GM21737 (cell line): ENCODE data around the gene GPR78.
"Not testable (repeated sequence)": the region's sequence is repeated elsewhere in the genome, so short reads cannot be mapped to it uniquely, and the experiment has no call there.

Experiments used
- ATAC-seq: cut with Tn5 transposase; IDR thresholded peaks from one replicate; pipeline ENCODE4 v1.9.1; 2021; ENCODE audit warnings: mild to moderate bottlenecking, moderate library complexity; ENCODE audit not compliant: unreplicated experiment

GPR78 gene

DNA sequence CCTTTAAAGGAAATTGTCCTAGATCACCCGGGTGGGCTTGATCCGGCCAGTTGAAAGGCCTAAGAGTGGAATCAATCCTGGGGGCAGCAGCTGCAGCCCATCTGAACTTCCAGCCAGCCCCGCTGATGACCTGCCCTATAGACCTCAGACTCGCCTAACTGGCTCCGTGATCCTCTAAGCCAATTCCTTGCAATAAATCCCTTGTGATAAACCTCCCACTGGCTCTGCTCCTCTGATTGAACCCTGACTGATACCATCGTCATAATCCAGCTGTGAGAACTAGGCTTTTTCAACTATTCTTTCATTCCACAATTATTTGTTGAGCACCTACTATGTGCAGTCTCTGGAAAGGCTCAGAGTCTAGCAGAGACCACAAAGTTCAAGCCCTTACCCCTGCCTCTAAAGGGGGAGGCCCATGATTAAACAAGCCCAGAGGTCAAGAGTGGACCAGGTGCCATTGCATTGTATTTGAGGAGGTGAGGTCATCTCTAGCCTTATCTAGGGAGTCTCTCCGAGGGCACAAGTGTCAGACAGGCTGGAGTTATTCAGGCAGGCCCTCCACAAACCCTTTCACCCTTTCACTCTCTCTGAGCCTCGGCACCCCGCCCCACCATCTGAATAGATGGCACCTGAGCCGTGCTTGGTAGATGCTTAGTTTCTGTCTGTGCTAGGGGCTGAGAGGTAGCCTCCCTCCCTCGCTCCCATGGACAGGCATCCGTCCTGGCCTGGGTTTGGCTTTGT lies 20.5 kb upstream of the GPR78 start:
- no peak for ATAC-seq

DNA sequence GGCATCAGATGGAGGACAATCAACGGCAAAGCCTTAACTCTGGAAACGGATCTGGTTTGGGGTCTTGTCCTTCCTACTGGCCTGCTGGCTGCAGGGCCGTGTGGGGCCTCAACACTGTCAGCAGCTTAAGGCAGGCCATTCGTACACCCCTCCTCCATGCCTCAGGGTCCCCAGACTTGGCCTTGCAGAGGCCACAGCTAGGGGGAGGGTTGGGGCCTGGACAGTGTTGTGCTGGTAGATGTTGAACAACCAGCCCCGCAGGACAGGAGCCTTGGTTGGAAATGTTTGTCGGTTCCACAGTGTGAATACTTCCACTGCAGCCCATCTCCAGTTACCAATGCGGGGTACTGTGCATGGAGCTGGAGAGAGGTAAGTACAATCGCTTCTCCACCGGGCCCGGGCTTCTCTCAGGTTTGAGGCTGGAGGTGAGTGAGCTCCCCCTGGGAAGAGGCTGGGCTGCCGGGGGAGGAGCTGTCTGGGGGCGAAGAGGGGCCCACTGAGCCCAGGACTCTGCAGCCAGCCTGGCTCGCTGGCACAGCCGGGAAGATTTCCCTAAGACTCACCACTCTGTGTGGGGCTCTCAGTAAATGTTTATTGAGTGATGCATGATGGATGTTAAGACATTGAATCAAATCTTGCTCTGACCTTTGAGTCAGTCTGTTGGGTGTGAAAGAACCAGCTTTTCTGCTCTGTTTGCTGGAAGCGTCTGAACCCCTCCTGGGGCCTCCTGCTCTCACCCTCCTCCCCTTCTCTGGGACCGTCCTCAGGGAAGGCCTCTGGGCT lies 19.7 kb upstream of the GPR78 start:
- ATAC-seq: no peak

DNA sequence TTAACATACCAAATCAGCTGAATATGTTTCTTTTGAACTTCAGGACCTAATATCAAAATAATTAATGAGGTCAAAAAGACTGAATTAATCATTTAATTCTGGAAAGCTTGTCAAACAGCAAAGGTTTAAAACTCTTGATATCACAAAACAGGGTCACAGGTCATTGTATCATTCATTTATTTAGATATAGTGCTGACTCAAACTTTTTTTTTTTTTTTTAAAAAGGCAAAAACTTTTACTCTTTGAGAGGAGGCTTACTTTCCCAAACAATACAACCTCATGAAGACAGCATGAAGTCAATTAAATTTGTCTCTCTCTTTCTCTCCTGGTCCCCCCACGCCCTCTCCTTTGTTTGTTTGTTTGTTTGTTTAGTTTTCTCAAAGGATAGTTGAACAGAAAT lies 15.6 kb upstream of the GPR78 start:
- no peak for ATAC-seq

DNA sequence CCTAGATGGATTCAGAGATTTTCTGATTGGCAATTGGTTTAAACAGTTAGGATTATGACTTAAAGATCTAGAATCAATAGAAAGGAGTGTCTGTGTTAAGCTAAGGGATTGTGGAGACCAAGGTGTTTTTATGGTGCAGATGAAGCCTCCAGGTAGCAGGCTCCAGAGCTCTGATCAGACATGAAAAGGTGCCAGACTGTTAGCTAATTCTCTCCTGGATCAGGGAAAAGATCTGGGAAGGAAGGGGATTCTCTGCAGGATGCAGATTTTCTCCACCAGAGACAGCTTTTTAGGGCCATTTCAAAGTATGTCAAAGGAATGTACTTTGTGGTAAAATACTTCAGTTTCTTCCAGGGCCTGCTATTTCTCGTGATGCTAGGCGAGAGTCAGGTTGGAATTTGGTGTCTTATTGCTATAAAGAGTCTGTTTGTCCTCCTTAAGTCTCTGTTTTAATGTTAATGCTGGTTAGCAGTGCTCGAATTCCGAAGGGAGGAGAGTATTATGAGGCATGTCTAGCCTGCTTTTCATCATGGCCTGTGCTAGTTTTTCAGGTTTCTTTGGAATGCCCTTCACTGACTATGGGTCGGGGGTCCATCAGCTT lies 12.0 kb upstream of the GPR78 start:
- no peak for ATAC-seq

DNA sequence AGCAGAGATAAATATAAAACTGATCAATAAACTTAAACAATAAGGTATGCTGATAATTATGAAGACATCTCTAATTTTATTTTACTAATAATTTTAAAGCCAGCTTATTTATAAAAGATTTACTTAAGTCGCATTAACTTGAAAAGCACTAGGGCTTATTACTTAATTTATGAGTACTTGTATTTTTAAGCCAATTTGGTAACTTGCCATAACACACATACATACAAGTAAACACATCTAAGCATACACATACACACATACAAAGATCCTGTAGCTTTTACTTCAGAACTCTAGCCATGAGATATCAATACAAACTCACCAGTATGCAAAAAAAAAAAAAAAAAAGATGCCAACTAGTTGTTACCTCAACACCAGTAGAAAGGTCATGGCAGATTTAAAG lies 10.0 kb upstream of the GPR78 start:
- ATAC-seq: no peak

DNA sequence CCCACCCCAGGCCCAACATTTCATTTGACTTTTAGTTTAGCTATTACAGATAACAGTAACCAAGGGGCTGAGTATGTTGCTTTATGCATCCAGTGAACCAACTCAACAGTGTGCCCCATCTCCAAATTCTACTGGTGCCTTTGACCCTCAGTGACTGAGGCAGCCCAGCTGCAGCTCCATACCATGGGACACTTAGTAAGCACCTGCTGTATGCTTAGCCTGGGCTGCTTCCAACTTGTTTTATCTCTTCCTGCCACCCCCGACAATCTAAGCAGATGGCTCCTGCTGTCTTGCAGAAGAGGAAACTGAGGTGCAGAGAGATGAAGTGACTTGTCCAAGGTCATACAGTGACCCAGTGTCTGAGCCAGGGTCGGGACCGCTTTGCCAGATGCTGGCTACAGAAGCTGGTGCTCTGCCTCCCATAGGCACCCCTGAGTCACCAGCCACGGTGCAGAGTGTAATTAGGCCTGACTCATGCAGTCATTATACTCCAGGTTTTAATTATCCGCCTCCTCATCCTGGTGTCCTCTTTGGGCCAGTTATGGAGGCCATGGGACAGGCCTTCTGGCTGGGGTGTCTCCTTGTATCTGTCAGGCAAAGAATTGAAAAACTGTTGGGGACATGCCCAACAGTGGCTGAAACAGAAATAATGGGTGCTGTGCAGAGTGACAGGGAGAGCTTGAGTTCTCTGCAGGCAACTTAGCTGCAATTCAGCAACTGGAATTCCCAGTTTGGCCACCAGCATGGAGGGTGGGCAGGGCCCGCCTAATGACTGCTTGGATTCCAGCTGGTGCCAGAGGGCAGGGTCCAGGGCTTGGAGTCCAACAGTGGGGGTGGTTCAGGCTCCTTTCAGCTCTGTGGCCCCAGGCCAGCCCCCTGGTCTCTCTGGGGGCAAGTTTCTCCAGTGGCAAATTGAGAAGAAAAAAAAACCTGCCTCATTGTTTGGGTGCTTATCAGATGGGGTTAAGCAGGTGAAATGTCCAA lies 8.2 kb upstream of the GPR78 start:
- ATAC-seq: no peak

DNA sequence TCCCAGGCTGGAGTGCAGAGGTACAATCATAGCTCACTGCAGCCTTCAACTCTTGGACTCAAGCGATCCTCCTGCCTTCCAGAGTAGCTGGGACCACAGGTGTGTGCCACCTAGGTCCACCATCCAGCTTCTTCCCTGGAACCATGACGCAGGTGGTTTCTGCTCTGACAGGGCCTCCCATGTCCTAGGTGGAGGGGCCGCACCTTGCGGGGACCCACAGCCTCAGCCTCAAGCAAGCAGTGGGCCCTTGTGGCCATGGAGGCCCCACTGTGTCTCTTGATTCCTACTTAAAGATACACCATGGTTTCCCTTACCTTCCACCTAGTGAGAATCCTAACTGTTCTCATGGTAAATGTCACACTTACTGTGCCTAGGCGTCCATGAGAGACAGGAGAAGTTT lies 6.9 kb upstream of the GPR78 start:
- no peak for ATAC-seq

DNA sequence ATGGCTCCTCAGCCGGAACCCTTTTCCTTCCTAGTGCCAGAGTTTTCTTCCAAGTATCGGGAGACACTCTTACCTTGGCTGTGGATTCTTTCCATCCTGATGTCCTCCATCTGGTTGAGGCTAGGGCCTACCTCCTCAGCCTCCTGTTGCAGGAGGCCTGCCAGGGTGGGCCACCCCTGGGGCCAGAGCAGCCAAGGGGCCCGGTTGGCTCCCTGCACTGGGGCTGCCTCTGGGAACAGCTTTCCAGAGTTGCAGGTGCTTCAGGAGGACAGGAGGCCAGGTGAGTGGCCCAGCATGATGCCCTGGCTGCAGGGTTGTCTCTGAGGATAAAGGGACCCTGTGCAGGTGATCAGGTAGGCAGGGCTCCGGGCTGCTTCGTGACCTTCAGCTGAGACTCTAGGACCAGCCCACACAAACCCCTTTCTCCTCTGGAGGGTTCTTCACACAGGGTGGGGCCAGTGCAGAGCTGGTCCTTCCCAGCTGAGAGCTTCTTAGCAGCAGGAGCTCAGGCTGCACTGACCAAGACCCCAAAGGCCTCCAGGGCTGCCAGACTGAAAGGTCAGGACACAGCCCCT lies 5.3 kb upstream of the GPR78 start:
- ATAC-seq: no peak

DNA sequence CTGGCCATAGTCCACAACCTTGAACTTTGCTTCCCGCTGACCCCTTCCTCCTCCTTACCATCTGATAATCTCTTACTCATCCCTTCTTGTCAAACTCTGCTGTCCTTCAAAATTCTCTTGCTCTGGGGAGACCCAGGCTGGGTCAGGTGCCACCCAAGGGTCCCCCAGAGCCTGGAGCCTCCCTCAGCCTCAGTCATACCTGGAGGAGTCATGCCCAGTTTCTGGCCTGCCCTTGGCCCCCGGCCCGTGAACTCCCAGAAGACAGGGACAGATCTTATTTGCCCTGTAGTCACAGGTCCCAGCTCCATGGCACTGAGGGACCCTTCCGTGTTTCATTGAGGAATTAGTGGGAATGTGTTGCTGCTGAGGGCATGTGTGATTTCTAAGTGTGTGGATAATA lies 4.7 kb upstream of the GPR78 start:
- ATAC-seq: no peak

DNA sequence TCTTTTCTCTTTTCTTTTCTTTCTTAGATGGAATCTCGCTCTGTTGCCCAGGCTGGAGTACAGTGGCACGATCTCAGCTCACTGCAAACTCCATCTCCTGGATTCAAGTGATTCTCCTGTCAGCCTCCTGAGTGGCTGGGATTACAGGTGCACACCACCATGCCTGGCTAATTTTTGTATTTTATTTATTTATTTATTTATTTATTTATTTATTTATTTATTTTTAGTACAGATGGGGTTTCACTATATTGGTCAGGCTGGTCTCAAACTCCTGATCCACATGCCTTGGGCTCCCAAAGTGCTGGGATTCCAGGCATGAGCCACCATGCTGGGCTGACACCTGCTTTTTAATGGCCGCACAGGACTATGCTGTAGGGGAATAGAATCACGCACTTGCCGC lies 3.6 kb upstream of the GPR78 start:
- not testable (repeated sequence) for ATAC-seq

DNA sequence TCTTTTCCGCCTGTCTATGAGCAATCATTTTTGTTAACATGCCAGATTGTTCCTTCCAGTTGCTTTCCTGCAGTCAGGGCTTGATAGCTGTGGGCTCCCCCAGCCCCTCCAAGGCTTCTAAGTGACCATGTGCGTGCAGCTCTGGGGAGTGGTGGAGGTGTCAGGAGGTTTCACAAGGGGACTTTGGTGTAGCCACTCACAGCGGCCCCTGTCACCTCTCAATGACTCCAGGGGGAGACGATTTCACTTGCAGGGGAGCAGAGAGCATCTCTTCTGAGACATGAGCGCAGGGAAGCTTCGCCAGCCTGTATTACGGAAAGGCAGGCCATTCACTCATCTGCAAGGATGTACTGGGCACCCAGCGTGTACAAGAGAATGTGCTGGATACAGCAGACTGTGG lies 3.1 kb upstream of the GPR78 start:
- no peak for ATAC-seq

DNA sequence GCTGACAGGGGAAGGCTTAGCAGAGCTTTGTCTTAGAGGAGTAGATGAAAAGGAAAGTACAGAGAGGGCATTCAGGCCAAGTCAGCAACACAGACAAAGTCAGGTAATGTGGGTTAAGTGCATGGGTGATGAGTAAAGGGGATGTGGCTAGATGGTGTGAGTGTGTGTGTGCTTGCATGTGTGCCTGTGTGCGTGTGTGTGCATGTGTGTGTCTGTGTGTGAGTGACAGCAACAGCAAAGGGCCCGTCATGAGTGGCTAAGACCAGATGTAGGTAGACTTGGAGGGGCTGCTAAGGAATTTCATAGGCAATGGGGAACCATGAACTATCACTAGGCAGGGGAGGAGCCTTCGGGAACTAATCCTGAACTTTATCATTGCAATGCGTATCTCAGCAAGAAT lies 2.2 kb upstream of the GPR78 start:
- no peak for ATAC-seq

DNA sequence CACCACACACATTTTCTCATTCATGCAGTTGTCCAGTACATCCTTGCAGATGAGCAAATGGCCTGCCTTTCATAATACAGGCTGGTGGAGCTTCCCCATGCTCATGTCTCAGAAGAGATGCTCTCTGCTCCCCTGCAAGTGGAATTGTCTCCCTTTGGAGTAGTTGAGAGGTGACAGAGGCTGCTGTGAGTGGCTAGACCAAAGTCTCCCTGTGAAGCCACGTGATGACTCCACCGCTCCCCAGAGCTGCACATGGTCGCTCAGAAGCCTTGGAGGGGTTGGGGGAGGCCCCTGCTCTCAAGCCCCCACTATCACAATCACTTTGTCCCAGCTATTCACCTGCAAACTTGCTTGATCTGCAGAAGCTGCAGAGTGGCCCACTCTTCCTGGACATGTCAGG lies 1.5 kb upstream of the GPR78 start:
- no peak for ATAC-seq

DNA sequence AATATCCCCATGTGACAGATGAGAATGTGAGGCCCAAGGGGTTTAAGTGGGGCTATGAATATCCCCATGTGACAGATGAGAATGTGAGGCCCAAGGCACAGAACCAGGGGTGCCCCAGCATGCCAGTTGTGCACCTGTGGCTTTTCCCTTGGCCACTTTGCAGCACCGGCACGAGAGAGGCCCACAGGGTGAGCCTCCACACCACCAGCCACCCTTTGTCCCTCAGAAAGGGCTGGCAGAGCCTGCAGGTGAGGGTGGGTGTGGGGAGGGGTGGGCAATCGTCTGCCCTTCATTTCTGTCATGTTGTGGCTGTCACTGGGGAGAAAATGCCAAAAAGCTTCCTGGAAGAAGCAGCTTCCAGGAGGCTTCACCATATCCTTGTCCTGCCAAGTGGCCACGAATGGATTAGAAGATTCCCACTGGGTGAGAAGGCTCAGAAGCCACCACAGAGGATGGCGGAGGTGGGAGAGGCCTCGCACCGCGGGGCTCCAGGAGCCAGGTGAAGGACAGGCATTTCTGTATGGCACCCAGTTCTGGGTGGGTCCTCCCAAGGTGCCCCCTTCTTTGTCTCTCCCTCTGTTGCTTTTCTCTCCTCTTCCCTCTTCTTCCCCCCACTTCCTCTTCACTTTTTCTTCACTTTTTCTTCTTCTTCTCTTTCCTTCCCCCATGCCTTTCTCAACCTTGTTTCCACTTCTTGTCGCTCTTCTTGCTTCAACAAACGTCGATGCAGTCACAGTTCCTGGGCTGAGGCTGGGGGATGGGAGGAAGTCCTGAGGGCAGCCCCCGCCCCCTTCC lies 469 bp upstream of the GPR78 start:
- no peak for ATAC-seq

DNA sequence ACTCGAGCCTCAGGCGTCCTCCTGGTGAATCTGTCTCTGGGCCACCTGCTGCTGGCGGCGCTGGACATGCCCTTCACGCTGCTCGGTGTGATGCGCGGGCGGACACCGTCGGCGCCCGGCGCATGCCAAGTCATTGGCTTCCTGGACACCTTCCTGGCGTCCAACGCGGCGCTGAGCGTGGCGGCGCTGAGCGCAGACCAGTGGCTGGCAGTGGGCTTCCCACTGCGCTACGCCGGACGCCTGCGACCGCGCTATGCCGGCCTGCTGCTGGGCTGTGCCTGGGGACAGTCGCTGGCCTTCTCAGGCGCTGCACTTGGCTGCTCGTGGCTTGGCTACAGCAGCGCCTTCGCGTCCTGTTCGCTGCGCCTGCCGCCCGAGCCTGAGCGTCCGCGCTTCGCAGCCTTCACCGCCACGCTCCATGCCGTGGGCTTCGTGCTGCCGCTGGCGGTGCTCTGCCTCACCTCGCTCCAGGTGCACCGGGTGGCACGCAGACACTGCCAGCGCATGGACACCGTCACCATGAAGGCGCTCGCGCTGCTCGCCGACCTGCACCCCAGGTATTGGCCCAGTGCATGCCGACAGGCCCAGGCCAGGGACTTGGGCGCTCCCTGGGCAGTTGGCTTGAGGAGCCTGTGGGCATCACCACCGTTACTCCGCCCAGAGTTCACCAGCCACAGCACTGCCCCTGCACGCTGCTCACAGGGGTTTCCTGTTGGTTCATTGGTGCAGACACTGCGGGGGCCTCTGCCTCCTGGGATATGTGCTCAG lies 1.1 kb downstream of the GPR78 start:
- no peak for ATAC-seq

DNA sequence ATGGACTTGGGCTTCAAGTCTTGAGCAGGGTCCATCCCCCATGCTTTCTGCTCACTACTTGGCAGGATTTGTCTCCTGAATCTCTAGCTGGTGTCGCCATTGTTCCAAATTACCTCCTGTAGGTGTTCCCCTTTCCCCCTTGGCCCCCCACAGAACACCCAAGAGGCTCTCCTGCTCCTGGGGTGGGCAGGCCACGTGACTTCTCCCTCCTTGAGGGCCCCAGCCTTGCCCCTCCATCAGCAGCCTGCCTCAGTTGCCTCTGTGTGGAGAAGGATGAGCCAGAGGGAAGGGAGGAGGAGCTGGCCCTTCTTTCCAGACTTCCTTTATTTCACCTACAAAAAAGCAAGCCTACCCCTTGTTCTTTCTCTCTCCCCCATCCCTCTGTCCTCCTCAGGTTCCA lies 1.8 kb downstream of the GPR78 start:
- no peak for ATAC-seq

DNA sequence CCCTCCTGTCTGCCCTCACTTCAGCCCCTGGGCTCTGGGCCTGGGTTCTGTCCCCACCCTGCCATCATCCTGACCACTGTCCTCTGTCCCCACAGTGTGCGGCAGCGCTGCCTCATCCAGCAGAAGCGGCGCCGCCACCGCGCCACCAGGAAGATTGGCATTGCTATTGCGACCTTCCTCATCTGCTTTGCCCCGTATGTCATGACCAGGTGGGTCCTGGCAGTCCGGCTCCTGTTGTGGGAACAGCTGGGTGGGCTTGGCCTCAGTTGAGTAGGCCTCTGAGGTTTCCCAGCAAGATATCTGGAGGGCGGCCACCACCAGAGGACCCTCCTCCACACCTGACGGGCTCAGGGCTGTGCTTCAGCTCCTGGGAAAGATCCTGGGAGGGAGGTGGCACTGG lies 2.2 kb downstream of the GPR78 start:
- no peak for ATAC-seq

DNA sequence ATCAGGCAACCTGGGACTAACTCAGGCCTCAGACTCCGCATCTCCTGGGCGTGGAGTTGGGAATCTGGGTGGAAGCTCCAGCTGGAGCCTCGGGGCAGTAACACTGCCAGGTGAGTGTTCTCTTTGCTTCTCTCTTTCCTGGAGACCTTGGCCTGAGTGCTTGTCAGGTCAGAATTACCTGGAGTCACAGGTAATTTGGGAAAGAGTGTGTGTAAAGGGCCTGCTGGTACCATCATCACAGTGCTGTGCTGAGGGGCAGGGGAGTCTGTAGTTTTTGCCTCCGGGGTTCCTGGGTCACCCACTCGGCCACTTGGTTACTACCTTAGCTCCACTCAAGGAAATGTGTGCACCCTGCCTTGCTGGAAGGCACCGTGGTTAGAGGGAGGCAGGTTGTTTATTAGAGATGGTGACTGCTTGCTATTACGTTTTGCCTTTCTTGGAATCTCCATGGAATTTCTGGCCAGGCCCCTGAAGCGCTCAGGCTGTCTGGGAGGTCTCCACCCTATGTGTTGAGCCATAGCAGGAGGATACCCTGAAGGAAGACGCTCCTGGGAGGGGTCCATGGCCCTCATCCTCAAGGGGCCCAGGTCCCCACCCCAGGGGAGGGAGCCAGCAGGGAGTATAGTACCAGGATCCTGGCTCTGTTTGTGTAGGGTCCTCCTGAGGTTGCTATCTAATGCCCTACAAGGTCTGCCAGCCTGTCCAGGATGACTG lies 2.9 kb downstream of the GPR78 start:
- ATAC-seq: no peak

DNA sequence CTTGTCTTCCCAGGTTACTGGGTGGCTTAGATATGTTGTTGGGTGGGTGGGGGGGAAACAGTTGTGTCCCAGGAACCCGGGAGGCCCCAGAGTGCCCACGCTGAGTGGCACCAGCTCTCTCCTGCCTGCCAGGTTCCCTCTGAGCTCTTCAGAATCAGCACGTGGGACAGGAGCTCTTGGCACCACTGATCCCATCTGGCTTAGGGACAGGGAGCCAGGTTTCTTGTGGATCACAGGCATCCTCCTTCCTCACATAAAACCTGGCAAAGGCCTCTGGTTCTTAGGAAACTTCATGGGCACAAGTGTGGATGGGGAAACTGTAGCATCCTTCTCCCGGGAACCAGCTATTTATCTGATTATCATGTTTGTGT lies 3.4 kb downstream of the GPR78 start:
- no peak for ATAC-seq
